PC-9 (cell line): ENCODE data around the gene HES3. TPM values are rescaled to one million over a fixed set of nuclear protein-coding genes. Genes with fewer than 3 reads are reported as not detected.
A peak's percentile ranks its signal among the peaks of the same experiment; 100 is the strongest.
"Not testable (repeated sequence)": the region's sequence is repeated elsewhere in the genome, so short reads cannot be mapped to it uniquely, and the experiment has no call there.

Source experiments
- BruUV-seq: library from RNA; stranded (reverse); fragments of 400-500 nt; replicated peaks from 2 replicates; lab custom pipeline; 2021; lab: Mats Ljungman, UMichigan
- CTCF ChIA-PET: fragments of 300-600 bp; sonication (Branson Sonifier 250); formaldehyde crosslinking; loops from one replicate; lab custom pipeline; 2022; ENCODE audit warnings: antibody characterized with exemption; lab: Charles Lee
- POLR2A ChIA-PET: fragments of 300-600 bp; sonication (Branson Sonifier 250); formaldehyde crosslinking; loops from one replicate; lab custom pipeline; 2022; ENCODE audit warnings: antibody characterized with exemption; ENCODE audit not compliant: unreplicated experiment; lab: Charles Lee
- DNase-seq, 2 experiments: peaks; one replicate each; pipeline versions ENCODE4 v3.0.0 to v3.0.0-alpha.2; 2015 to 2022; ENCODE audit warnings: mixed read lengths in 1 of 2
- H2AFZ ChIP-seq: fragments of 200-600 bp; sonication (generic); 2 replicates; pipeline ENCODE4 v1.8.1; 2017; ENCODE audit warnings: antibody characterized with exemption
- H3F3A ChIP-seq: fragments of 200-600 bp; sonication (generic); 2 replicates; pipeline ENCODE4 v1.8.1; 2017; ENCODE audit warnings: antibody characterized with exemption, mild to moderate bottlenecking, low read depth; ENCODE audit not compliant: insufficient read depth
- H3K27ac ChIP-seq: fragments of 200-600 bp; sonication (generic); 2 replicates; pipeline ENCODE4 v1.6.1; 2016; ENCODE audit warnings: mixed run types
- H3K27me3 ChIP-seq: fragments of 200-600 bp; sonication (generic); 2 replicates; pipeline ENCODE4 v1.6.1; 2016; ENCODE audit warnings: low read depth, mixed run types; ENCODE audit not compliant: insufficient read depth
- H3K36me3 ChIP-seq: fragments of 200-600 bp; sonication (generic); 2 replicates; pipeline ENCODE4 v1.6.1; 2016; ENCODE audit warnings: low read depth, mixed run types
- H3K4me1 ChIP-seq: fragments of 200-600 bp; sonication (generic); replicated peaks from 2 replicates; pipeline ENCODE4 v1.6.1; 2016; ENCODE audit warnings: mixed run types; ENCODE audit not compliant: insufficient read depth
- H3K4me2 ChIP-seq: fragments of 200-600 bp; sonication (generic); 2 replicates; pipeline ENCODE4 v1.6.1; 2017; ENCODE audit warnings: mixed run types
- H3K4me3 ChIP-seq: fragments of 200-600 bp; sonication (generic); 2 replicates; pipeline ENCODE4 v1.6.1; 2016; ENCODE audit warnings: mixed run types
- H3K79me2 ChIP-seq: fragments of 200-600 bp; sonication (generic); 2 replicates; pipeline ENCODE4 v1.6.1; 2017; ENCODE audit warnings: low read depth, mixed run types
- H3K9me2 ChIP-seq: fragments of 200-600 bp; sonication (generic); 2 replicates; pipeline ENCODE4 v1.8.1; 2017; ENCODE audit warnings: mild to moderate bottlenecking; ENCODE audit not compliant: insufficient read depth
- H3K9me3 ChIP-seq: fragments of 200-600 bp; sonication (generic); 2 replicates; pipeline ENCODE4 v1.8.1; 2016; ENCODE audit warnings: low read depth; ENCODE audit not compliant: insufficient read depth
- H4K20me1 ChIP-seq: fragments of 200-600 bp; sonication (generic); 2 replicates; pipeline ENCODE4 v1.8.1; 2017; ENCODE audit not compliant: insufficient read depth
- CTCF ChIP-seq: fragments of 200-600 bp; sonication (generic); conservative IDR thresholded peaks from 2 replicates; pipeline ENCODE4 v1.6.1; 2017; ENCODE audit warnings: mixed run types, antibody characterized with exemption, mild to moderate bottlenecking, moderate library complexity
- EZH2 ChIP-seq: fragments of 200-600 bp; sonication (generic); IDR thresholded peaks from 2 replicates; pipeline ENCODE4 v1.8.0; 2017; ENCODE audit warnings: antibody characterized with exemption, low read depth
- intact Hi-C: fragments of 100-400 bp; cut with micrococcal nuclease; formaldehyde crosslinking; loops from one replicate; pipeline ENCODE4 v1.10.0; 2022; ENCODE audit not compliant: unreplicated experiment
- total RNA-seq: library from RNA; stranded (reverse); gene quantifications from 2 replicates; pipeline ENCODE4 v1.2.3, GENCODE V29; 2021

HES3 gene
- total RNA-seq, 1 experiment from 2014 or later: not detected

- H3K4me3 ChIP-seq: no peak overlapping the region
- H3K9me3 ChIP-seq: no peaks in the 10 kb centered on the region
- H3K4me1 ChIP-seq: peaks cover 49% of the 10 kb centered on the region
- intact Hi-C loops: no loop called here
- H3K4me2 ChIP-seq: peak overlapping the region; percentile 46; the same call in 1 of the 2 replicates
- no peaks in the 10 kb centered on the region for H3K36me3 ChIP-seq
- H3K9me2 ChIP-seq: no peaks in the 10 kb centered on the region
- CTCF ChIA-PET: no interaction called here
- no peak for DNase-seq
- H3F3A ChIP-seq: peaks cover 32% of the 10 kb centered on the region
- no peaks in the 10 kb centered on the region for H3K27me3 ChIP-seq
- no TSS peak for BruUV-seq
- no peaks in the 10 kb centered on the region for H4K20me1 ChIP-seq
- no peak overlapping the region for H2AFZ ChIP-seq
- no peak for TF ChIP-seq CTCF
- POLR2A ChIA-PET: no interaction called here
- no peaks in the 10 kb centered on the region for H3K79me2 ChIP-seq
- H3K27ac ChIP-seq: peak overlapping the region; percentile 98
Measured at GRCh38 chr1:6218375-6219164, 25.4 kb upstream of the HES3 start.

- intact Hi-C loops: loop anchor here (1.0 to 10.0 kb wide), 3 partner anchors 13 to 395 kb away; partner anchors contain the start of genes ICMT, PHF13 and RNF207
- POLR2A ChIA-PET: interaction anchor here (0.6 kb wide), 1 partner anchor 1081 kb away, joined by 7 read pairs; no protein-coding TSS in a partner anchor
- H3F3A ChIP-seq: peaks cover 32% of the 10 kb centered on the region
- H3K27me3 ChIP-seq, H4K20me1 ChIP-seq, H3K9me3 ChIP-seq, H2AFZ ChIP-seq, H3K4me3 ChIP-seq, H3K79me2 ChIP-seq, H3K36me3 ChIP-seq, CTCF ChIA-PET, H3K9me2 ChIP-seq: not testable (repeated sequence)
- TSS peak; percentile 14 for BruUV-seq
- peak; percentile 52 to 76 for DNase-seq
- H3K27ac ChIP-seq: peak overlapping the region; percentile 98
- H3K4me1 ChIP-seq: peaks cover 51% of the 10 kb centered on the region
- peak overlapping the region; percentile 46 for H3K4me2 ChIP-seq
Measured at GRCh38 chr1:6219641-6220040, 24.3 kb upstream of the HES3 start.

GRCh38 chr1:6220236-6220635, 23.7 kb upstream of the HES3 start:
- TF ChIP-seq EZH2: no peak
- TF ChIP-seq CTCF: no peak
- Histone ChIP-seq H3K4me3 (no peak overlapping the region), H2AFZ (no peak overlapping the region), H4K20me1 (no peaks in the 10 kb centered on the region), H3K9me3 (no peaks in the 10 kb centered on the region), H3K36me3 (no peaks in the 10 kb centered on the region), H3K4me1 (peaks cover 57% of the 10 kb centered on the region), H3K27me3 (no peaks in the 10 kb centered on the region), H3K4me2 (peak overlapping the region; percentile 68), H3K27ac (peak overlapping the region; percentile 98), H3F3A (peaks cover 34% of the 10 kb centered on the region), H3K79me2 (no peaks in the 10 kb centered on the region), H3K9me2 (no peaks in the 10 kb centered on the region)
- no TSS peak for BruUV-seq
- intact Hi-C loops: loop anchor here (1.0 to 10.0 kb wide), 3 partner anchors 14 to 395 kb away; partner anchors contain the start of genes ICMT, PHF13 and RNF207
- ChIA-PET POLR2A (interaction anchor here (0.6 kb wide), 2 partner anchors 9 to 1081 kb away, joined by 5 to 7 read pairs; no protein-coding TSS in a partner anchor), CTCF (interaction anchor here (0.6 to 1.2 kb wide), 3 partner anchors 15 to 1792 kb away, joined by 3 to 6 read pairs (median 4); no protein-coding TSS in a partner anchor)
- peak; percentile 80 to 95 for DNase-seq
